Thyroid gland (tissue), 4 donors: Measurements from ENCODE around the gene FAM222A.

Source experiments
- CTCF ChIP-seq, 6 experiments: fragments of 200-600 bp in 3 of 6; fragments of 450-650 bp in 3 of 6; sonication (generic) in 3 of 6; IDR thresholded peaks; one replicate each; pipeline ENCODE4 v1.5.1; 2016 to 2019; ENCODE audit warnings: antibody characterized with exemption in 6 of 6, mild to moderate bottlenecking in 2 of 6, inconsistent platforms in 1 of 6, moderate library complexity in 1 of 6
- POLR2A ChIP-seq, 2 donors: fragments of 450-650 bp; IDR thresholded peaks; one replicate each; pipeline ENCODE4 v1.6.1; 2017; ENCODE audit warnings: antibody characterized with exemption in 2 of 2, mild to moderate bottlenecking in 2 of 2, moderate library complexity in 1 of 2

- TF ChIP-seq POLR2A (IDR thresholded peaks at IDR 0.05) (no peak), CTCF (IDR thresholded peaks at IDR 0.05) (no peak)
Observed at GRCh38 chr12:109802828-109803227, 89.2 kb downstream of the FAM222A start.
